Glomerular endothelial cell (primary cell): ENCODE results near the gene NVL. TPM values are rescaled to one million over a fixed set of nuclear protein-coding genes. Genes with fewer than 3 reads are reported as not detected.

Experiments used
- DNase-seq: peaks from one replicate; pipeline ENCODE4 v3.0.0-alpha.2; 2011; ENCODE audit warnings: low read depth, low spot score; ENCODE audit errors: extremely low read depth
- total RNA-seq: library from RNA; depleted of rRNA; stranded (reverse); fragments of >200 nt; gene quantifications from 2 replicates; pipeline ENCODE4 v1.2.3, GENCODE V29; 2015

NVL gene
- total RNA-seq, 1 donor from 2014 or later: 28.4 TPM

DNA sequence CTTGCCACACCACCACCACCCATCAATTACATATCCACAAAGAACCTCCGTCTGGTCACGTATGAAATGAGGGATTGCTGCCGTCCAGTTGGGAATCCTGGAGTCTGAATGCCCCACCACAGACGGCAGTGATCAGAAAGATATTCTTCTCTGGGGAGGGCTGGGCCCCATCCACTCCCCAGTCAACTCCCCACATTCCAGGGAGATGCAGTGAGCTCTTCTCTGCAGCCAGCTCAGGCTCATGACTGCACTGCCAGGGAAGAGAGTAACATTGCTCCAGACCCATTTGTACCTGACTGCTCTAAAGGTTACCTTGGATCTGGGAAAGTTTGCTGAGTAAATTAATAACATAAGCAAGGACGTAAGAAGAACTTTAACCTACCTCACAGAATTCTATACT, 128.6 kb downstream of the NVL start:
- no peak for DNase-seq

DNA sequence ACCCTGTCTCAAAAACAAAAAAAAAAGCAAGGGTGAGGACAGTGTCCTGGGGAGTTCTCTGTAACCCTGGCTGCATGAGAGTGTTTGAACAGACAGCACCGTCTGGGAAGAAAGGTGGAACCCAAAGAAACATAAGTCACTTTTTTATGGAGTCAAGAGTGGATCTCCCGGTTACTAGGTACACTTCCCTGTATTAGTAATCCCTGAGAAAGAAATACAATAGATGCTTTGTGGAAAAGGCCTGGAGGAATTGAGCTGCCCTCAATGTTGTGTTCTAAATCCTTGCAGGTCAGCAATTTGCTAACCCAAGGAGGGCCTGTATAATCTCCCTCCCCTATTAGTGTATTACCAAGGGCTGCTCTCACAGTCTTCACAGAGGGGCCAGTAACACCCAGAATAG, 130.3 kb downstream of the NVL start:
- no peak for DNase-seq

DNA sequence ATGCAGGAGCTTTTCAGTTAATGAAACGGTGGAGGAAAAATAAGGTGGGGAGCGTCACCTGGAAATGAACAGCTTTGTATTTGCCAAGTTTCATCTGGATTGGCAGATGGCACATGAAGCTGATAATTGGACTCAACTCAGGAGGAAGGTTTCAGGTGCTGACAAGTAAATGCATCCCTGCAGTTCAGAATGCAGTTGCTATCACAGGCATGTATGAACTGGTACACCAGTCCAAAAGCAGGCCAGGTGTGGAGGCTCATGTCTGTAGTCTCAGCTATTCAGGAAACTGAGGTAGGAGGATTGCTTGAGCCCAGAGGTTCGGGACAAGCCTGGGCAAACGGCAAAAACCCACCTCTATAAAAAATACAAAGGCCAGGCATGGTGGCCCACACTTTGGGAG, 131.4 kb downstream of the NVL start:
- no peak for DNase-seq

GRCh38 chr1:224196813-224197600, 133.0 kb downstream of the NVL start:
- no peak for DNase-seq

DNA sequence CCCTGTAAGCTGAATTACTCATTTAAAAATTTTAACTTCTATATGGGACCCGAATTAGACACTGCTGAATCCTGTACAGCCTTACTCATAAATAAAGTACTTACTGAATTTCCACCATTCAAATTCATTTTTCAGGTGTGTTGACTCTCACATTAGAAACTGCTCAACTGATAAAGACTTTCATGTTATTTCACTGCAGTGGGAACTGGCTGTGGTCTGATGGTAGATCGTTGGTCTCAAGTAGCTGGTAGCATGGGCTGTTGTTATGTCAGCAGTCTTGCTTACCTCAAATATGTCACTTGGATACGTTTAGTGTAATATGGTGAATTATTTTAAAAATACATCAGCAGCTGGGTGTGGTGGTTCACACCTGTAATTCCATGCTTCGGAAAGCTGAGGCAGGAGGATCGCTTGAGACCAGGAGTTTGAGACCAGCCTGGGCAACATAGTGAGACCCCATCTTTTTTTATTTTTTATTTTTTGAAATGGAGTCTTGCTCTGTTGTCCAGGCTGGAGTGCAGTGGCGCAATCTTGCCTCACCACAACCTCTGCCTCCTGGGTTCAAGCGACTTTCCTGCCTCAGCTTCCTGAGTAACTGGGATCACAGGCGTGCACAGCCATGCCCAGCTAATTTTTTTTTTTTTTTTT, 136.5 kb downstream of the NVL start:
- DNase-seq: no peak

GRCh38 chr1:224192082-224192788, 137.7 kb downstream of the NVL start:
- DNase-seq: no peak

DNA sequence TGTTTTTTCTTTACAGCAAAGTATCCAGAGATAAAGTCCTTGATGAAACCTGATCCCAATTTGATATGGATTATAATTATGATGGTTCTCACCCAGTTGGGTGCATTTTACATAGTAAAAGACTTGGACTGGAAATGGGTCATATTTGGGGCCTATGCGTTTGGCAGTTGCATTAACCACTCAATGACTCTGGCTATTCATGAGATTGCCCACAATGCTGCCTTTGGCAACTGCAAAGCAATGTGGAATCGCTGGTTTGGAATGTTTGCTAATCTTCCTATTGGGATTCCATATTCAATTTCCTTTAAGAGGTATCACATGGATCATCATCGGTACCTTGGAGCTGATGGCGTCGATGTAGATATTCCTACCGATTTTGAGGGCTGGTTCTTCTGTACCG, 140.4 kb downstream of the NVL start:
- DNase-seq: no peak

- DNase-seq: no peak
Measured at GRCh38 chr1:224188286-224188685, 141.7 kb downstream of the NVL start.

- no peak for DNase-seq
Measured at GRCh38 chr1:224185208-224185607, 144.8 kb downstream of the NVL start.

DNA sequence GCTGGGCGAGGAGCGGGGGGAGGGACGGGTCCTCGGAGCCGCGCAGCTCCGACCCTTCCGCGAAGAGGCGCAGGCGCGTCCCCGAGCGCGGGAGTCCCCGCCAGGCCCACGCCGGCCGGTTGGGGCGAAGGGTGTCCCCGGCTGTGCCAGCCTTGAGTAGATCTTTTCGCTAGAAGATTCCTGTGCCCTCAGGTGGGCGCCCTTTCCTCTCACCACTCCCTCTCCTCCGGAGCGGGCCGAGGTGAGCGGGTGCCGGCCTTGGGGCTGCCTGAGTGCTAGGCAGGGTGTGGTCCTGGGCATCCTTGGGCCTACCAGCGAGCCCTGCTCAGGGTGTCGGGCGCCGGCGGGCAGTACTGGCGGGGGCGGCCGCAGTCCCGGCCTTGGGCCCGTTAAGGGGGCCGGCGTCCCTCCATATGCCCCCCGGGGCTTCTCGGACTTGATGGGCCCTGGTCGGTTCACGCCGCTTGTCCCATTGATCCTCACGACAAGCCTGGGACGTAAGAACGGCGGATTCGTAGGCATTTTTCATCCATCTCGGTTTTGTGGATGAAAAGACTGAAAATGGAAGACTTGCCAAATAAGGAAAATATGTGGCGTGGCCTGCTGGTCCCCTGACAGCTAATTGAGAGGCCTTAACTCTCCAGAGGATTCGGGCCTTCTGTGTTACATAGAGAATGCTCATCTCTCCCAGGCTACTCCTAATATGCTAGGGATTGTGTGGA, 146.2 kb downstream of the NVL start:
- no peak for DNase-seq

DNA sequence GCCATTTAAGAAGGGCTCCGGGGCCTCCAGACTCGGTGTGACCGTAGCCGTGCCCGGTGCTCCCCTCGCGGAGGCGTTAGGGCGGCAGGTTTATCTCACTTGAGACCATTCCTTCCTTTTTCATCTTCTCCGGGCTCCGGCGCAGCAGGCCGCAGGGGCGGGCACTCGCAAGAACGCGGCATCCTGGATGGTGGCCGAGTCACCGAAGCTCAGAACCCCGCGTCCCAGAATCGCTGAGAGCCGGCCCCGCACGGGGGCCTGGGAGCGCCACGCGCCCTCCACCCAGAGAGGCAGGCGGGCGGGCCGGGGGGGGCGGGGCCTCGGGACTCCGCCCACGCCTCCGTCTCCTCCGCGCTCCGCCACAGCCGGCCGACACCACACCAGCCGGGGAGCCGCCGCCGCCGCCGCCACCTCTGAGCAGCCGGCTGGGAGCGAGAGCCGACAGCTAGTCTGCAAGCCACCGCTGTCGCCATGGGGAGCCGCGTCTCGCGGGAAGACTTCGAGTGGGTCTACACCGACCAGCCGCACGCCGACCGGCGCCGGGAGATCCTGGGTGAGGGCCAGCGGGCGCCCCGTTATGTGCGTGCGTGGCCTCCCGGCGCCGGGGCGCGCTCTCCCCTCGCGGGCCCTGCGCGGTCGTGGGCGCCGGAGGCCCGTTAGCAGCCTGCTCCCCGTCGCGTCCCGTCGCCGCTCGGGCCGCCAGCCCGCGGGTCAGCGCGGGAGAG, 146.9 kb downstream of the NVL start, which contains the start of gene DEGS1:
Gene DEGS1 (plus strand): TSS at position 375 of the 725 bp plus-strand sequence. CDS start 97 bp downstream, at position 472.
- no peak for DNase-seq

DNA sequence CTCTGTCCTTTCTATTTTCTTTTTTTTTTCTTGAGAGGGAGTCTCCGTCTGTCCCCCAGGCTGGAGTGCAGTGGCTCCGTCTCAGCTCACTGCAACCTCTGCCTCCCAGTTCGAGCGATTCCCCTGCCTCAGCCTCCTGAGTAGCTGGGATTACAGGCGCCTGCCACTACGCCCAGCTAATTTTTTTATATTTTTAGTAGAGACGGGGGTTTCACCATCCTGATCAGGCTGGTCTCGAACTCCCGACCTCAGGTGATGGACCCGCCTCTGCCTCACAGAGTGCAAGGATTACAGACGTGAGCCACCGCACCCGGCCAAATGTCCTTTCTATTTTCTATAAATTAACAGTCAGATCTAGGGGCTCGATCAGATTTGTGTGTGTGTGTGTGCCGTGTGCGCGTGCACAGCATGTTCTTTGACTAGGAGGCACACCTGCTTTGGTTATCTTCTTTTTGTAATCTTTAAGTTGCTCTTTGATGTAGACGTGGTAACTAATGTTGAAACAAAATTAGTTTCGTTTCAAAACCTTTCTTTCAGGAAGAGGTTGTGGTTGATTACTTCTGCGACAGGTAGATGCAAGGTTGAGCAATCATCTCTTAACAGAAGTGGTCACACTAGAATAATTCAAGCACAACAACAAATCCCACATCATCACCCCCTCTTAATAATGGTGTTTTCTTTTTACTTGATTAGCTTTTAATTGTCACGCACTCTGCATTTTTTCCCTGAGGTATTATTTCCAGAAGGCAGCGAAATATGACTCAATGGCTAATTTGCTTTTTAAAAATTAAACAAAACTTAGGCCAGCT, 147.7 kb downstream of the NVL start:
- no peak for DNase-seq

GRCh38 chr1:224181453-224181810, 148.5 kb downstream of the NVL start:
- DNase-seq: no peak

- DNase-seq: no peak
Measured at GRCh38 chr1:224180783-224181452, 149.1 kb downstream of the NVL start.

GRCh38 chr1:224178894-224179293, 151.1 kb downstream of the NVL start:
- DNase-seq: no peak

GRCh38 chr1:224177356-224177999, 152.5 kb downstream of the NVL start:
- no peak for DNase-seq
